HPDE6-E6E7 (cell line): ENCODE data around the gene CNOT1.
A peak's percentile ranks its signal among the peaks of the same experiment; 100 is the strongest.
"Not testable (repeated sequence)": the region's sequence is repeated elsewhere in the genome, so short reads cannot be mapped to it uniquely, and the experiment has no call there.

ENCODE experiments used
- DNase-seq: peaks from one replicate; pipeline ENCODE4 v3.0.0; 2011; ENCODE audit warnings: missing footprints; ENCODE audit errors: extremely low spot score

The CNOT1 gene

DNA sequence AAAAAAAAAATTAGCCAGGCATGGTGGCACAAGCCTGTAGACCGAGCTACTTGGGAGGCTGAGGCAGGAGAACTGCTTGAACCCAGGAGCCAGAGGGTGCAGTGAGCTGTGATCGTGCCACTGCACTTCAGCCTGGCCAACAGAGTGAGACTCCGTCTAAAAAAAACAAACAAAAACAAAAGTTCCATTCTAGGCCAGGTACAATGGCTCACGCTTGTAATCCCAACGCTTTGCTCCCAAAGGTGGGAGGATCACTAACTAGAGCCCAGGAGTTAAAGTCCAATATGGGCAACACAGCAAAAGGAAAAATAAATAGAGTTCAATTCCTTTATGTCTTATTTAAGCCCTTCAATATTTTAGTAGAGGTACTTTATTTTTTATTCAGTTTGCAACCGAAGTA lies 47.5 kb downstream of the CNOT1 start:
- no peak for DNase-seq

DNA sequence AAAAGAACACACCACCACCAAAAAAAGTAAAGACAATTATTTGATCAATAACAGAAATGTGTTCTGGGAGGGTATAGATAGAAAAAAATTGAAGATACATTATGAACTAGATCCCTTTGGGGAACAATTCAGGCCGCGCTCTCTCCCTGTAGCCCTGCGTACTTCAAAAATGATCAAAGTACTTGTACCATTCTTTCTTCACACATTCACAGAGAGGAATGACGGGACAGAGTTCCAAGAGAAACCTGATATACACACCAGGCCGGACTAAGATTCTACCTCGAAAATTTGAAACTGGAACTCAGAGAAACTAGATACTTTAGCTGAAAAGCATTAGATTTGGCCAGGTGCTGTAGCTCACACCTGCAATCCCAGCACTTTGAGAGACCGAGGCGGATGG lies 50.0 kb downstream of the CNOT1 start:
- no peak for DNase-seq

DNA sequence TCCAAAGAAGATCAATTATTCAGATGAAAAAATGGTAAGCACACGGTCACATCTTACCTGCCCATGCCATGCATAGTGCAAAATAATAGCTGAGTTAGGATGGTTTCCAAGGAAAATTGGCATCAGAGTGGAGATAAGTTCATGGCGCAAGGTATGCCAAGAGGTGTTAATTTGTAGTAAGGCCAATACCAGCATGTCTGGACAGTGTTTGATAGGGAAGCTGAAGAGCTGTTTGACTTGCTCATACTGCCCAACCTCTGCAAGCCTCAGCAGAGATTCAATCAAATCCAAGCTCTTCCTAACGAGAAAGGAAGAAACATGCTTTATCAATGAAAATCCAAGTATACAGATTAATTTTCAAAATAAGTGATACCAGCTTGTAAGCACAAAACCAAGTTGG lies 51.0 kb downstream of the CNOT1 start:
- no peak for DNase-seq

DNA sequence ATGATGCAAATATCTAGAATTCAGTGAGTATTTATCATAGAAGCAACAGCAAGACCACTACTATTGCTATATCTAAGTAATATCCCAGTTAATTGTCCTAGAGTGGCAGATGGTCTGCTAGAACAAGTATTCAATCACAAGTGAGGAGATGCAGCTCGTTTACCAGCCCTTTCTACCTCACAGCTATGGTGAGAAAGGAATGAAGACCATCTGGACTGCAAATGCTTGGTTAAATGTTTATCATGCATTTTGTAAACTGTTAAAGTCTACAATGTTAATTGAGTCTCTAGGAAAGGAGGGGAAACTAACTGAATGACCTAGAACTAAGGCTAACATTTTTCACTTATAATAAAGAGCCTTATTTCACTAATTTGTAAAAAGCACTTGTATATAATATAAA lies 52.5 kb downstream of the CNOT1 start:
- DNase-seq = no peak

DNA sequence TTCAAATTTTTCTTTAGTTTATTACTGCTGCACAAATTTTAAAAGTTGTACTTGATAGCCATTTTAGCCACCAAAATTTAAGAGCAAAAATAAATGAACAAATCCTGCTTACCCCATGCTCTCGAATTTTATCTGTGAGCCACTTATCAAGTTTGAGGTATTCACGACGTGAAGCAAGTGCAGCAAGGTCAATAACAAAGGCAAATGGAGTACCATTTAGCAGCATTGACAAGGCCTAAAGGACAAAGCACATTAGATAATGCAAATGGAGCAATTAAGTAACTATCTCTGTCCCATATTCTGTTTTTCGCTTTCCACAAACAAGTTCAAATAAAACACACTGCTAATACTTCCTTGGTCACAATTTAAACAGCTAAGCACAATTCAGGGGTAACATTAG lies 54.7 kb downstream of the CNOT1 start:
- no peak for DNase-seq

DNA sequence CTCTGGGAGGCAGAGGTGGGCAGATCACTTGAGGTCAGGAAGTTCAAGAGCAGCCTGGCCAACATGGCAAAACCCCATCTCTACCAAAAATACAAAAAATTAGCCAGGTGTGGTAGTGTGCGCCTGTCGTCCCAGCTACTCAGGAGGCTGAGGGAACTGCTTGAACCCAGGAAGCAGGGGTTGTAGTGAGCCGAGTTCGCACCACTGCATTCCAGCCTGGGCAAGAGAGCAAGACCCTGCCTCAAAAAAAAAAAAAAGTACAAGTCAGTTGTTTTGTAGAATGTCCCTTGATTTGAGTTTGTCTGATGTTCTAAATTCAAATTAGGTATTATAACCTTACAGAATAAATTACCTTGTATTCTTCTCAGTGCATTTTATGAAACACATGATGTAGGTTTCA lies 63.9 kb downstream of the CNOT1 start:
- DNase-seq = not testable (repeated sequence)

DNA sequence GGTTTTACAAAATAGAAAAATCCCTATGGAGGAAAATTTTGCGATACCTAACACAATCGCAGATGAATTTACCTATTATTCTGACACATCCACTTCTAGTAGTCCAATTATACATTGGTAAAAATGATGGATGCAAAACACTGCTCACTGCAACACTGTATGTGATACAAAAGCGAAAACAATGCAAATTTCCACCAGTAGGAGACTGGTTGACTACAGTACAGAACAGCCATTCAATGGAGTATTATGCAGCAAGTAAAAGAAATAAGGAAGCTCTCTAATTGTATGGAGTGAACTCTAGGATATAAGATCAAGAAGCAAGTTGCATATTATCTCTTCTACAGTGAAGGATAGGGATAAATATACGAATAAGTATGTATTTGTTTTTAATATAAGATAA lies 65.9 kb downstream of the CNOT1 start:
- no peak for DNase-seq

DNA sequence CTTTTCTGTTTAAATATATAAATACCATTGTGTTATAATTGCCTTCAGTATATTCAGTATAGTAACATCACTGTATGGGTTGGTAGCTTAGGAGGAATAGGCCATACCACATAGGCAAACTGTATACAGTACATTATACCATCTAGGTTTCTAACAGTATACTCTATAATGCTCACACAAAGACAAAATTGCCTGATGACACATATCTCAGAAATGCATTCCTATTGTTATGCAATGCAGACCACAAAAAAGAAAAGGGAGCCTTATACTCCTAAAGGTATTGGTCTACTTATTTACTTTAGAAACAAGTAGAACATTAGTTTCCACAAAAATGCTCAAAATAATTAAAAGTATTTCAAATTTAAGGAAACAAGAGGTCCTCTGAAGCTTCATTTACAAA lies 66.4 kb downstream of the CNOT1 start:
- DNase-seq = peak; percentile 12

DNA sequence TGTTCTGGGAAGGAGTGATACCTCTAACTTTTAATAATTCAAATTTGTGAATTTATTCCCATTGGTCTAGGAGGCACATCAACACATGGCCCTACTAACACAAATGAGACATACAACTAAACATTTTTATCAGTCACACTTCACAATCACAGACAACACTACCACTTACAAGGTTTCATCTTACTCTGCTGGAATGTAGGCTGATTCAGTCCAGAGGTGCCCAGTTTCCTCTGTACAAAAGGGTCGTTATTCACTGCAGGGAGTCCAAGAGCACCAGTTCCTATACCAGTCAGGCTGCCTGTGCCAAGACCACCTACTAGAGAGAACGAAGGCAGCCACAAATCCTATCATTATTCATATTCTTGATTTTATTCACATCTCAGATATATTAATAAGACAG lies 72.9 kb downstream of the CNOT1 start:
- no peak for DNase-seq

DNA sequence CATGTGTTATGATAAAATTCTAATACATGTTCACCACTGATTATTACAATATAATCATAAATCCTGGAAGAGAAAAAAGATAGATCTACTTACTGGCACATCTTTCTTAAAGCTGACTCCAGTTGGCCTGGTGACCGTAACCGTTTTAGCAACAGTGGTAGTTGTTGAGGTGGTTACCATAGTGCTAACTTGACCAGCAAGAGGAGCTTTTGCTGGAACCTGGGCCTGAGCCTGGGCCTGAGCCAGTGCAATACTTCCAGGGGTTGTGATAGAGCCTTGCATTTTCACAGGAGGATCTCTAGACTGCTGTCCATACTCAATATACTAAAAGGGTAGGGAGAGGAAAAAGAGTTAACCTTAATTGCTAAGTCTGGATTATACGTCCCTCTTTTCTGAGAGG lies 78.1 kb downstream of the CNOT1 start:
- no peak for DNase-seq

DNA sequence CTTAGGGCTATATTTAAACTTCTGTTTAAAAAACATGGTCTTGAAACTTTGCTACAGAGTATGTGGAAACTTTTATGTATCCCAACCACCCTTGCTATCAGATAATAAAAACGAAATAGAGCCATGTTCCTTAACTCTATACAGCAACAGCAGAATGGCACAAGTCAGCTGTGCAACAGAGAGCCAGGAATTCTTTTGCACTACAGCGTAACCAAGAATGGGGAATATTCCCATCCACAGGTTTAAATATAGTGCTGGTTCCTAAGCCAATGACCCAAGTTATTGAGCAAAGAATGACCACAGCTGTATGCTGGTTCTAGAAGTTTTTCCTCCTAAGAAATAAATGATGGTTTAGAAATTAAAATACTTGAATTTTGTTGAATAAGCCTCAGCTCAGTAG lies 81.2 kb downstream of the CNOT1 start:
- DNase-seq = no peak

DNA sequence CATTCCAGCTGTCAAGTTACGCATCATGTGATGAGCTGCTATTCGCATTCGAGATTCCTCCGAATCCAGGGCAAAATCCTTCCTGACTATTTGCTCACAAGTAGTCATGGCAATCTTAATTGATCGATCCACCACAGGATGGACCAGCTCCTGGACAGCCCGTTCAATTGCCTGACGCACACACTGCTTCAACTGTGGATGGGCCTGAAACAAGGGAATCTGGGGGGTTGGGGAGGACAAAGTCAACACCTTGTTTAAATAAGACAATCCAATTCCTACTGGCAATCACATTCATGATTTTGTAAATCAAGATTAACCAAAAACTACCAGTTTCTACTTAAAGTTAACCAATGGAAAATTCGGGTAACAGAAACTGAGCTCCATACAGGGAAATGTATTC lies 85.9 kb downstream of the CNOT1 start:
- DNase-seq = no peak

DNA sequence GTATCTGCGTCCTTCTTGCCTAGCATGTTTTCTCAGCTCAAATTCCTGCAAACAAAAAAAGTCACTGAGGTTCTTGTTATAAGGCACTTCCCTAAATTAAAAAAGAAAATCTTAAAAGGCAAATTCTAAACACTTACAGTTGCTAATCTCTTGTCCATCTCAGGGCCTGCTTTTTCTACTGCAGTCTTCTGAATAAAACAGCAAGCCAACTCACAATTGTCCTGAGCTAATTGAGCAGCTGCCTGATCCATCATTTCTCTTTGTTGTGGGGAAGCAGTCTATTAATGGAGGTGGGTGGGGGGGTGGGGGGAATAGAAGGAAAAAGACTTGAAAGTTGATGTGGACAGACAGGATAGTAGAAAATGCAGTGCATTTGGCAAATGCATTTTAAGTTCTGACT lies 87.3 kb downstream of the CNOT1 start:
- DNase-seq = no peak

DNA sequence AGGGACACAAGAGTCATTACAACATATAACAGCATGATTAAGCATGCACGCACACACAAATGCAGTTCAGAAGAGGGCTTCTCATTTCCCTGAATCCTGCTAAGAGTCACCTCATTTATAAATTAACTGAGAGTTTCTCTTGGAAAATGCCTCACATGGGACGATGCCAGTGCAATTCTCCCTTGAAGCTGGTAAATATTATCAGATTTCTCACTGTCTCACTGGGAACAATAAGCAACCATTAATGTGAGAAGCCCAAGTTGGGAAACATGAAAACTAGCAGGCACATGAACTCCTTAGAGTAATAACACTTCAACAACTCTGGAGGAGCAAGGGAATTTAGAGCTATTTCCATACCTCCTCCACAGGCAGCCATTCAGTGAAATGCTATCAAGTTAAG lies 87.9 kb downstream of the CNOT1 start:
- no peak for DNase-seq

DNA sequence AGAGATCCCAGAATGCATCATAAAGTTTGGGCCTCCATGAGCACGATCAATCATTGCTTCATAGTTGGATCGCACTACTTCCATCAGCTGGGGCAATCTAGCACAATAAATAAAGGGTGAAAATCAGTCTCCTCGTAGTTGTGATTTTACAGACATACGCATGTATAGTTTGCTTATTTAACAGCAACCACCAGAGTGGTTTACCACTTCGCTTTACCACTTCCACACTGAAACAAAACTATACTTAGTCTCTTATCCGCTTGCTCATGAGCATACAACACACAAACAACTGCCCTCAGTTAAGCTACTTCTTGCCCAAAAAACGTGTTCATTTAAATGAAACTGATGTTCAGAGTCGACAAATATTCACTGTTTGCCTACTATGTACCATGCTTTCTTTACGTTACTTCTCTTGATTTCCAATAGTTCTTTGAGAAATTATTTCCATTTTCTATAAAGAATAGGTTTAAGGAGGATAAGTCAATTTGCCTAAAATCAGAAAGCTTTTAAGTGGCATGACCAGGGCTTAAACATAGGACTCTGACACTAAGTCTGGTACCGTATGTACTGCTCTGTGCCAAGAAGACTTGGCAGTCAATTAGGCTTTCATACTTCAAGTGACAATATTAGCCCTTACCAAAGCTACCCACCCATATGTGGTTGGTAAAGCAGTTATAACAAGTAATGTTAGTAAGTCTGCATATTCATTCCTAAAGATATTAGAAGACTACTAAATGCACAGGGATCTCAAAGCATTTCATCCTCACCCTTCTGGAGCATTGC lies 92.3 kb downstream of the CNOT1 start:
- DNase-seq = no peak

DNA sequence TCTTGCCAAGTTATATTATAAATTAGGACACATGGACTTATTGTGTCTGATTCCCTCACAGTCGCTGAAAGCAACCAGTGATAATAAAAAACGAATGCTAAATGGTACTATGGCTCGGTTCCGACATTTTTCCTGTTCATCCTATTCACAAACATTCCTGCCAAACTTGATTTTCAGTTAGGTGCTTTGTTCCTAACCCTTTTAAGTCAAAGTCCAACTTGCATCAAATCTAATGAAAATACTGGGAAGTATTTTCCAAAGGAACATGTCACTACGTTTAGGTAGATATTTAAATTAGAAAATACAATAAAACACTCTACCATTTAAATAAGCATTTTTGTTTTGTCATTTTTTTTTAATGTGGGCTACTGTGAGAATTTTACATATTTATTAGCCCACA lies 93.3 kb downstream of the CNOT1 start:
- no peak for DNase-seq

DNA sequence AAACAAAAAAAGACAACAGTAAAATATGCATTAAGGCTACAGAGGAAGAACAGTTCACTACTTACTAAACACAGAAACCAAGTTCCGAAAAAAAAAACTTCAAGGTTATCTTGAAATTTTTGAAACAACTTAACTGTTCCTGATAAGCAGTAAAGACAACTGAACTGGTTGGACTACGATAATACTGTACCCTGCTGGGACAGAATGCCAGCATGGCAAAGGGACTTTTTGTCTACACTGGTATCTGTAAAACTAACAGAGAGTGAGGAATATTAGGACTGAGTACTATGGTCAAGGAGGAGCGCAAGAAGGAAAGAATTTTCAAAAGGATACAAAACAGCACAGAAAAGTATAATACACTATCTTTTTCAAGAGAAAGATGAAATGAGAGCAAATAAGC lies 94.5 kb downstream of the CNOT1 start:
- DNase-seq = no peak

DNA sequence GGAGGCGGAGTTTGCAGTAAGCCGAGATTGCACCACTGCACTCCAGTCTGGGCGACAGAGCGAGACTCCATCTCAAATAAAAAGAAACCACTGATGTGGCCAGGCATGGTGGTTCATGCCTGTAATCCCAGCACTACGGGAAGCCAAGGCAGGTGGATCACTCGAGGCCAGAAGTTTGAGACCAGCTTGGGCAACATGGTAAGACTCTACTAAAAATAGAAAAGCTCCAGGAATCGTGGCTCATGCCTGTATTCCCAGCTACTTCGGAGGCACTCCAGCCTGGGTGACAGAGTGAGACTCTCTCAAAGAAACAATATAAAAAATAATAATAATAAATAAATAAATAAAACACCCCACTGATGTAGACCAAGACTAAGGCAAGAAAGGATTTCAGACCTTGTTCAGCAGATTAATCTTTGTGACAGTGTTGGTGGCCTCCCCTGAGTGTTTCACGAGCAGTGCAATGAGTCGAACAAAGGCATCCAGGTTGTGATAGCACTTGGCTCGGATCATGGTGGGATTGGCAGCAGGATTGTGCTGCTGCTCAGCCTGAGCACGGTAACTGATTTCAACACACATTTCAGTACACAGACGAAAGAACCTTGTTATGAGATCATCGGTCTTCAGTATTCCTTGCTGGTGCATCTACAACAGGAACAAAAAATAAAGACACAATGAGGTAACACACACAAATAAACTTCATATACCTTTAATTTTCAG lies 95.7 kb downstream of the CNOT1 start:
- no peak for DNase-seq

DNA sequence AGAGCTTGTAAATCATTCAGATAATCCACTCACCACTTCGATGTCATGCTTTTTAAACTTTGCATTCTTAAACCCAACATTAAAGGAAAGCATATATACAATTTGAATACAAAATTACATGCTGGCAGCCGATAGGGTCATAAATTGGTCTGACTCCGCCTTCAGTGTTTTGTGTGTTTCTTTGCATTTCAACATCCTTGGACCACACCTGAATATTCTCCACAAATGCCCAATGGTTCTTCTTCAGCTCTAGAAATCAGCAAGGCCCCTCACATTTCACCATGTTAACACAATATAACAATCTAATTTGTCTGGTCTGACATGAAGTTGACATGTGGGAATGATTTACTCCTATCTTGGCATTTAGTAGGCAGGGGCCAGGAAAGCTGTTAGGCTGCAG lies 97.2 kb downstream of the CNOT1 start:
- no peak for DNase-seq

DNA sequence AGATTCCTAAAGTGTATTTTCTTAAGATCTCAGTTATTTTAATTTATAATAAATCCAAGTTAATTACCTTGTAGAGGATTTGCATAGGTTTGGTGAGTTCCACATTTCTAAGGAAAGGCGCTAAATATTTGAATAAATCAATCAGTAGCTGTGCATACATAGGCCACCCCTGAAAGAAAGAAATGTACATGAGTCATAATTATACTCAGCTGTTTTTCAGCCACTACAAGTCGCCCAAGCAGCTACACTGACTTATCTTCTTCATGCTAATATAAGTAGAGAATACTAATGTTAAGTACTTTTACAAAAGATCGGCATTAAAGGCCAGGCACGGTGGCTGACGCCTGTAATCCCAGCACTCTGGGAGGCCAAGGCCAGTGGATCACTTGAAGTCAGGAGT lies 99.4 kb downstream of the CNOT1 start:
- DNase-seq = no peak

DNA sequence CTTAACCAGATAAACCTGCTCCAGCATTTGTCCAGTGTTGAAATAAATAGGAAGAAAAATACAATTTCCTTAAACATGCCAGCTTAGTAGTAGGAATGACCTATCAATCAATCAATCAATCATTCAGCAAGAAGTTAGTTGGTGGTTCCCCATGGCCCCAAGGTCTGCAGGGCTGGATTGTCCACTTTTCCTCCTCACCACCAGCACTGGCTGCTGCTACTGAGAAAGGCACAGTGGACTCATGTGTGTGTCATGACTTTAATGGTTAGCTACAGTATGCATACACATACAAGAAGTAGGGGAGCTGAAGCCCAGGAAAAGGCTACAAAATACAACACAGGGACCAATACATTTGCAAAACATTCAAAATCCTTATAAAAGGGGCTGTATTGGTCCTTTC lies 109.9 kb downstream of the CNOT1 start:
- no peak for DNase-seq

DNA sequence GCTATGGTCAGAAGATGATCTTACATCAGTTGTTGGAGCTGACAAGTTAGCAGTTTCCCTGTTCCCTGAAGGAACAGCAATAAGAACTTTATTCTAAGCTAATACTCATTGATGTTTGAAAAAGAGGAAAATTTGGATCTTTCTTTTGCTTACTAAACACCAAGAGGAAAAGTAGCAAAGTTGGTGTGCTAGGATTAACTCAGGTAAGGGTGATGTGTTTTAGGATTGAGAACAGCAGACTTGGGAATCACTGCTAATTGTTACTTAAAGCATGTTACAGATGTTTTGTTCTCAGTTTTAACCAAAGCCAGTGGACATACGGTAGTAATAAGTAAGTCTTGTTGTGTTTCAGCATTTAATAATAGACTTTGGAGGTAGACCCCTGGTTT lies 110.7 kb downstream of the CNOT1 start:
- no peak for DNase-seq

DNA sequence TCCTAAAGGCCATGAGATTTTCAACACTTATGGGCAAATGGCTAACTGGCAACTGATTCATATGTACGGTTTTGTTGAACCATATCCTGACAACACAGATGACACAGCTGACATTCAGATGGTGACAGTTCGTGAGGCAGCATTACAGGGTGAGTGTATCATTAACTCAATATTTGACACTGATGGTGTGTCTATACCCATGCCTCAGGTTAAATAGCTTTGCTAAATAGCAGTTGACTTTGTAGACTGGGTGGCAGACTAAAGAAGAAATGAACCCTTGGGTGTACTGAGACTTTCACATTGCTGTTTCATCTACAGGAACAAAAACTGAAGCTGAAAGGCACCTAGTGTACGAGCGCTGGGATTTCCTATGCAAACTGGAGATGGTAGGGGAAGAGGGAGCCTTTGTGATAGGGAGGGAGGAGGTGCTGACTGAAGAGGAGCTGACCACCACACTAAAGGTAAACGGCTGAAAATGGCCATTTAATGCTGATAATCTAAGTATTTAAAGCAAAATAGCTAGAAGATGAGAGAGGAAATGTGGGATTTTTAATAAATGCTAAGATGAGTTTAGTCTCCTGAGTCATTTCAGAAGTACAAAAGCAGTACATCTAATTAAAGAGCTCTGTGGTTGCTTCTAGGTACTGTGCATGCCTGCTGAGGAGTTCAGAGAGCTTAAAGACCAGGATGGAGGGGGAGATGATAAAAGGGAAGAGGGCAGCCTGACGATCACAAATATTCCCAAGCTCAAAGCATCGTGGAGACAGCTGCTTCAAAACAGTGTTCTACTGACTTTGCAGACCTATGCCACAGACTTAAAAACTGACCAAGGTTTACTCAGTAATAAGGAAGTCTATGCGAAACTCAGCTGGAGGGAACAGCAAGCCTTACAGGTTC lies 111.3 kb downstream of the CNOT1 start:
- DNase-seq = no peak
